H9 (cell line): ENCODE measurements around the gene HAGH. TPM values are rescaled to one million over a fixed set of nuclear protein-coding genes. Genes with fewer than 3 reads are reported as not detected.

ENCODE experiments used
- DNase-seq: peaks from one replicate; pipeline ENCODE4 v3.0.0-alpha.2; 2017
- H2AFZ ChIP-seq: one replicate; pipeline ENCODE4 v1.6.1; 2013; ENCODE audit warnings: mild to moderate bottlenecking, low read length, control low read depth, moderate library complexity
- H2AK5ac ChIP-seq: 2 replicates; pipeline ENCODE4 v1.6.1; 2013; ENCODE audit warnings: low read length, control low read depth, mixed read lengths; ENCODE audit not compliant: insufficient read length
- H2BK120ac ChIP-seq: one replicate; pipeline ENCODE4 v1.6.1; 2013; ENCODE audit warnings: low read depth, mild to moderate bottlenecking, low read length, control low read depth, inconsistent platforms; ENCODE audit not compliant: poor library complexity, severe bottlenecking
- H2BK12ac ChIP-seq: 2 replicates; pipeline ENCODE4 v1.6.1; 2013; ENCODE audit warnings: low read length, control low read depth, mixed read lengths, low read depth; ENCODE audit not compliant: insufficient read length
- H2BK15ac ChIP-seq: 2 replicates; pipeline ENCODE4 v1.6.1; 2013; ENCODE audit warnings: low read depth, low read length, control low read depth
- H2BK20ac ChIP-seq: one replicate; pipeline ENCODE4 v1.6.1; 2013; ENCODE audit warnings: low read depth, mild to moderate bottlenecking, low read length, control low read depth, inconsistent platforms; ENCODE audit not compliant: poor library complexity, severe bottlenecking
- H2BK5ac ChIP-seq: 2 replicates; pipeline ENCODE4 v1.6.1; 2013; ENCODE audit warnings: low read length, control low read depth, mixed read lengths; ENCODE audit not compliant: insufficient read length
- H3K14ac ChIP-seq: 2 replicates; pipeline ENCODE4 v1.6.1; 2013; ENCODE audit warnings: low read length, control low read depth; ENCODE audit not compliant: insufficient read depth
- H3K18ac ChIP-seq: 2 replicates; pipeline ENCODE4 v1.6.1; 2013; ENCODE audit warnings: low read depth, mild to moderate bottlenecking, mixed read lengths, low read length, control low read depth; ENCODE audit not compliant: insufficient read length
- H3K23ac ChIP-seq: 2 replicates; pipeline ENCODE4 v1.6.1; 2013; ENCODE audit warnings: low read length, control low read depth, mixed read lengths, low read depth; ENCODE audit not compliant: insufficient read length
- H3K23me2 ChIP-seq: 2 replicates; pipeline ENCODE4 v1.6.1; 2013; ENCODE audit warnings: low read depth, mild to moderate bottlenecking, mixed read lengths, low read length, control low read depth; ENCODE audit not compliant: insufficient read length, poor library complexity, severe bottlenecking
- H3K27ac ChIP-seq: 2 replicates; pipeline ENCODE4 v1.5.1; 2013; ENCODE audit warnings: low read length, control low read depth, mixed read lengths, low read depth; ENCODE audit not compliant: insufficient read length
- H3K27me3 ChIP-seq: 2 replicates; pipeline ENCODE4 v1.6.1; 2013; ENCODE audit warnings: low read length, control low read depth, inconsistent platforms; ENCODE audit not compliant: insufficient read depth
- H3K4ac ChIP-seq: 2 replicates; pipeline ENCODE4 v1.6.1; 2013; ENCODE audit warnings: low read depth, mild to moderate bottlenecking, control low read depth, inconsistent platforms, low read length, moderate library complexity
- H3K4me1 ChIP-seq: 2 replicates; pipeline ENCODE4 v1.6.1; 2013; ENCODE audit warnings: low read length, control low read depth, inconsistent platforms; ENCODE audit not compliant: insufficient read depth
- H3K4me2 ChIP-seq: 2 replicates; pipeline ENCODE4 v1.6.1; 2013; ENCODE audit warnings: low read length, control low read depth, mixed read lengths; ENCODE audit not compliant: insufficient read length, insufficient read depth
- H3K56ac ChIP-seq: 2 replicates; pipeline ENCODE4 v1.6.1; 2013; ENCODE audit warnings: low read depth, mild to moderate bottlenecking, mixed read lengths, low read length, control low read depth; ENCODE audit not compliant: insufficient read length
- H3K79me1 ChIP-seq: 2 replicates; pipeline ENCODE4 v1.6.1; 2013; ENCODE audit warnings: low read depth, mild to moderate bottlenecking, moderate library complexity, low read length, control low read depth, inconsistent platforms; ENCODE audit not compliant: insufficient read depth, poor library complexity, severe bottlenecking
- H3K79me2 ChIP-seq: 2 replicates; pipeline ENCODE4 v1.6.1; 2013; ENCODE audit warnings: low read length, control low read depth, inconsistent platforms; ENCODE audit not compliant: insufficient read depth
- H3K9ac ChIP-seq: 2 replicates; pipeline ENCODE4 v1.6.1; 2013; ENCODE audit warnings: low read length, control low read depth, mixed read lengths; ENCODE audit not compliant: insufficient read length; ENCODE audit errors: extremely low read depth
- H3K9me3 ChIP-seq: one replicate; pipeline ENCODE4 v1.6.1; 2013; ENCODE audit warnings: low read depth, low read length, inconsistent platforms; ENCODE audit not compliant: control insufficient read depth
- H3T11ph ChIP-seq: one replicate; pipeline ENCODE4 v1.6.1; 2013; ENCODE audit warnings: mild to moderate bottlenecking, low read length, control low read depth, inconsistent platforms
- H4K20me1 ChIP-seq: one replicate; pipeline ENCODE4 v1.6.1; 2013; ENCODE audit not compliant: control insufficient read depth, insufficient read length, insufficient read depth
- H4K5ac ChIP-seq: 2 replicates; pipeline ENCODE4 v1.6.1; 2013; ENCODE audit warnings: low read depth, mild to moderate bottlenecking, mixed read lengths, low read length, control low read depth; ENCODE audit not compliant: insufficient read length
- H4K8ac ChIP-seq: replicated peaks from 2 replicates; pipeline ENCODE4 v1.6.1; 2013; ENCODE audit warnings: low read length, control low read depth, mixed read lengths, low read depth; ENCODE audit not compliant: insufficient read length
- H4K91ac ChIP-seq: 2 replicates; pipeline ENCODE4 v1.6.1; 2013; ENCODE audit warnings: low read depth, mild to moderate bottlenecking, moderate library complexity, mixed read lengths, low read length, control low read depth; ENCODE audit not compliant: insufficient read length
- H3K27ac Mint-ChIP-seq, 3 experiments: 2 replicates in 2 of 3; 3 replicates in 1 of 3; pipeline ENCODE4 v1.8.0; 2020 to 2021; ENCODE audit warnings: mixed read lengths in 3 of 3, mild to moderate bottlenecking in 1 of 3, moderate library complexity in 1 of 3
- H3K27me3 Mint-ChIP-seq: 2 replicates; pipeline ENCODE4 v1.8.0; 2021; ENCODE audit warnings: low read depth, mild to moderate bottlenecking, moderate library complexity, mixed read lengths
- H3K36me3 Mint-ChIP-seq, 3 experiments: 2 replicates in 2 of 3; 3 replicates in 1 of 3; pipeline ENCODE4 v1.8.0; 2020 to 2021; ENCODE audit warnings: low read depth in 3 of 3, mixed read lengths in 3 of 3; ENCODE audit not compliant: insufficient read depth in 1 of 3
- H3K4me1 Mint-ChIP-seq, 2 experiments: 2 replicates each; pipeline ENCODE4 v1.8.0; 2020; ENCODE audit warnings: mixed read lengths in 2 of 2
- H3K4me3 Mint-ChIP-seq, 2 experiments: 2 replicates in 1 of 2; 3 replicates in 1 of 2; pipeline ENCODE4 v1.8.0; 2020 to 2021; ENCODE audit warnings: mild to moderate bottlenecking in 2 of 2, mixed read lengths in 2 of 2, moderate library complexity in 1 of 2
- H3K9me3 Mint-ChIP-seq, 2 experiments: 2 replicates in 1 of 2; 3 replicates in 1 of 2; pipeline ENCODE4 v1.8.0; 2020; ENCODE audit warnings: mild to moderate bottlenecking in 2 of 2, mixed read lengths in 2 of 2, moderate library complexity in 1 of 2
- WGBS: extraction: QIAGEN DNeasy Blood & Tissue Kit; methylation state at CpG from one replicate; pipeline ENCODE4 v1.1.7; 2013; ENCODE audit warnings: missing lambda C conversion rate, low lambda C conversion rate, mixed read lengths; ENCODE audit not compliant: insufficient read length; ENCODE audit errors: extremely low coverage; 5-methylcytosine and 5-hydroxymethylcytosine counted together
- total RNA-seq: library from RNA; stranded (reverse); gene quantifications from 2 replicates; pipeline ENCODE4 v1.2.1, GENCODE V29; 2021
- TF ChIP-seq, protein P1 (sequence below): fragments of 200-600 bp; sonication (generic); conservative IDR thresholded peaks from 3 replicates; pipeline ENCODE4 v1.8.0; 2021; ENCODE audit warnings: antibody characterized with exemption, mild to moderate bottlenecking

Gene HAGH
- total RNA-seq, 1 experiment from 2014 or later: 30.0 TPM

DNA sequence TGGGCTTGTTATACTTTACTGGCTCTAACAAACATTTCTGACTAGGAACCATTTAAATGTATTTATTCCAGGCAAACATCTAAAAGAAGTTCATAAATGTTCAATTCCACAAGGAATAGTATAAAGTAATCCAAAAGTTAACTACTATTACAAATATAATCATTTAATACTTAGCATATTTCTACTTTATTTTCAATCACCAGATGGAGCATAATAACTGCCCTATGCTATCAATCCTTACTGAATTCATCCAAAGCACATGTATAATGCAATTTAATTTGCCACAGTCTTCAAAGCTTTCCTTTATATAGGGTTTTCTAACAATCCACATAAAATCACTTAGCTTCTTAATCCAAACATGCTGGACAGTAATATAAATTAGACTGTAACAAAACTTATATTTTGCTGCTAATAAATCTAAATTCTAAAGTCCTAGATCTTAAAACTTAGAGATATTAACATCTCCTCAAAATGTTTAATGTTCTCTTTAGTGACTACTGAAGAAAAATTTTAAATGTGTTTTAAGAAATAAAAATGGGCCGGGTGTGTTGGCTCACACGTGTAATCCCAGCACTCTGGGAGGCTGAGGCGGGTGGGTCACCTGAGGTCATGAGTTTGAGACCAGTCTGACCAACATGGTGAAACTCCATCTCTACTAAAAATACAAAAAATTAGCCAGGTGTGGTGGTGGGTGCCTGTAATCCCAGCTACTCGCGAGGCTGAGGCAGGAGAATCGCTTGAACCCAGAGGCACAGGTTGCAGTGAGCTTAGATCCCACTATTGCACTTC is 39.5 kb upstream of the HAGH start:
- no peak overlapping the region for H2BK20ac ChIP-seq
- H2AFZ ChIP-seq: no peak overlapping the region
- H3K18ac ChIP-seq: no peak overlapping the region
- H3K23me2 ChIP-seq: no peaks in the 10 kb centered on the region
- no peak overlapping the region for H3K27ac Mint-ChIP-seq
- H2BK120ac ChIP-seq: no peak overlapping the region
- H3K36me3 Mint-ChIP-seq: no peaks in the 10 kb centered on the region
- no peak overlapping the region for H2AK5ac ChIP-seq
- no peak overlapping the region for H4K91ac ChIP-seq
- no peak overlapping the region for H3K4me2 ChIP-seq
- no peak overlapping the region for H2BK15ac ChIP-seq
- H3K79me1 ChIP-seq: no peaks in the 10 kb centered on the region
- H4K5ac ChIP-seq: no peak overlapping the region
- no peak overlapping the region for H3K4me3 Mint-ChIP-seq
- H3K27me3 Mint-ChIP-seq: peaks cover 29% of the 10 kb centered on the region
- no peak overlapping the region for H3K23ac ChIP-seq
- TF ChIP-seq, protein P1, sequence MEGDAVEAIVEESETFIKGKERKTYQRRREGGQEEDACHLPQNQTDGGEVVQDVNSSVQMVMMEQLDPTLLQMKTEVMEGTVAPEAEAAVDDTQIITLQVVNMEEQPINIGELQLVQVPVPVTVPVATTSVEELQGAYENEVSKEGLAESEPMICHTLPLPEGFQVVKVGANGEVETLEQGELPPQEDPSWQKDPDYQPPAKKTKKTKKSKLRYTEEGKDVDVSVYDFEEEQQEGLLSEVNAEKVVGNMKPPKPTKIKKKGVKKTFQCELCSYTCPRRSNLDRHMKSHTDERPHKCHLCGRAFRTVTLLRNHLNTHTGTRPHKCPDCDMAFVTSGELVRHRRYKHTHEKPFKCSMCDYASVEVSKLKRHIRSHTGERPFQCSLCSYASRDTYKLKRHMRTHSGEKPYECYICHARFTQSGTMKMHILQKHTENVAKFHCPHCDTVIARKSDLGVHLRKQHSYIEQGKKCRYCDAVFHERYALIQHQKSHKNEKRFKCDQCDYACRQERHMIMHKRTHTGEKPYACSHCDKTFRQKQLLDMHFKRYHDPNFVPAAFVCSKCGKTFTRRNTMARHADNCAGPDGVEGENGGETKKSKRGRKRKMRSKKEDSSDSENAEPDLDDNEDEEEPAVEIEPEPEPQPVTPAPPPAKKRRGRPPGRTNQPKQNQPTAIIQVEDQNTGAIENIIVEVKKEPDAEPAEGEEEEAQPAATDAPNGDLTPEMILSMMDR: no peak
- no peak overlapping the region for H3K4ac ChIP-seq
- no peak overlapping the region for H2BK12ac ChIP-seq
- H3K14ac ChIP-seq: no peak overlapping the region
- H3K9ac ChIP-seq: no peak overlapping the region
- H4K8ac ChIP-seq: no peak overlapping the region
- H3K4me1 ChIP-seq: no peaks in the 10 kb centered on the region
- WGBS: no CpG with 5 or more reads among the region's 6 CpGs
- no peaks in the 10 kb centered on the region for H3K9me3 ChIP-seq
- DNase-seq: no peak
- no peak overlapping the region for H2BK5ac ChIP-seq
- no peaks in the 10 kb centered on the region for H3K9me3 Mint-ChIP-seq
- no peak overlapping the region for H3K56ac ChIP-seq
- H3K4me1 Mint-ChIP-seq: no peaks in the 10 kb centered on the region
- no peak overlapping the region for H3K27ac ChIP-seq
- H3K79me2 ChIP-seq: no peaks in the 10 kb centered on the region
- H3T11ph ChIP-seq: no peak overlapping the region
- H4K20me1 ChIP-seq: no peaks in the 10 kb centered on the region
- no peaks in the 10 kb centered on the region for H3K27me3 ChIP-seq
